ENCODE measurements around the gene HSPB3. TPM values are rescaled to one million over a fixed set of nuclear protein-coding genes. Genes with fewer than 3 reads are reported as not detected.

HSPB3 gene
- total and polyA plus RNA-seq, 2 of the 4 experiments (the other 2 are of a cell fraction): 0.31 to 0.54 TPM

GRCh38 chr5:54460181-54460919, 4.9 kb downstream of the HSPB3 start:
- no peaks in the 10 kb centered on the region for H4K20me1 ChIP-seq (ENCODE audit: insufficient read depth, low read length)
- no peaks in the 10 kb centered on the region for H3K79me1 ChIP-seq (ENCODE audit: low read depth in 1 of 2, low read length in 2 of 2)
- in situ Hi-C loops (cut with MboI; ENCODE audit: low sequenced_read_pairs): no loop called here
- peaks cover 20% of the 10 kb centered on the region for H3K4me1 ChIP-seq (ENCODE audit: control insufficient read depth, insufficient read depth, low read length)
- peak overlapping the region; percentile 66; the same call in 1 of the 3 replicates for H2BK15ac ChIP-seq (ENCODE audit: low read depth, low read length)
- peak overlapping the region; percentile 71; the same call in 1 of the 2 replicates for H3K23ac ChIP-seq (ENCODE audit: low read depth, low read length)
- intact Hi-C loops (cut with micrococcal nuclease): no loop called here
- no peak overlapping the region for H3K9ac ChIP-seq (ENCODE audit: low read depth, low read length)
- peak overlapping the region; percentile 69 for H3K14ac ChIP-seq (replicated peaks; ENCODE audit: low read depth, low read length)
- H3K4me3 ChIP-seq (ENCODE audit: insufficient read depth, low read depth, low read length): no peak overlapping the region
- H3K27me3 ChIP-seq (ENCODE audit: control insufficient read depth, insufficient read depth, low read length): no peaks in the 10 kb centered on the region
- TF ChIP-seq RCOR1 (IDR thresholded peaks at IDR 0.05; ENCODE audit: insufficient replicate concordance, low read length): no peak
- TF ChIP-seq NFE2L2 (IDR thresholded peaks at IDR 0.05; ENCODE audit: low read depth, low read length): peak; percentile 93
- peak; percentile 22; the same call in 1 of the 2 replicates for TF ChIP-seq MAFK (IDR thresholded peaks at IDR 0.05; ENCODE audit: low read depth, low read length)
- TF ChIP-seq FOS (IDR thresholded peaks at IDR 0.05; ENCODE audit: low read depth, low read length): peak; percentile 42; the same call in 1 of the 2 replicates
- no peak for TF ChIP-seq MXI1 (IDR thresholded peaks at IDR 0.05; ENCODE audit: borderline replicate concordance, low read depth, low read length)
- TF ChIP-seq RFX5 (IDR thresholded peaks at IDR 0.05; ENCODE audit: low read depth, low read length): no peak
- no peak for TF ChIP-seq RAD21 (IDR thresholded peaks at IDR 0.05; ENCODE audit: low read length)
- H3K18ac ChIP-seq (ENCODE audit: low read depth, low read length): peak overlapping the region; percentile 49
- H3K9me3 ChIP-seq (ENCODE audit: control insufficient read depth, insufficient read depth, low read length): no peaks in the 10 kb centered on the region
- H2BK120ac ChIP-seq (ENCODE audit: low read depth, low read length): peak overlapping the region; percentile 82
- no peak overlapping the region for H3K27ac ChIP-seq (ENCODE audit: insufficient read depth, low read length)
- H2BK5ac ChIP-seq (ENCODE audit: low read depth, low read length, poor library complexity, severe bottlenecking): peak overlapping the region; percentile 74
- WGBS, 2 experiments (ENCODE audit: extremely low coverage in 2 of 2, insufficient read length in 1 of 2): no CpG with 5 or more reads among the region's 3 CpGs
- H2AFZ ChIP-seq (replicated peaks; ENCODE audit: low read length, poor library complexity): peak overlapping the region; percentile 49
- peak overlapping the region; percentile 64 for H4K91ac ChIP-seq (ENCODE audit: insufficient read depth, low read depth, low read length)
- DNase-seq (peak; percentile 71), ATAC-seq (ENCODE audit: low read depth) (peak; percentile 35; the same call in 1 of the 2 replicates)
- peak overlapping the region; percentile 79 for H2BK20ac ChIP-seq (ENCODE audit: low read depth, low read length)
- H3K56ac ChIP-seq (ENCODE audit: extremely low read depth, insufficient read depth, low read length): peak overlapping the region; percentile 7; the same call in 1 of the 2 replicates
- dilution Hi-C loops (cut with HindIII; ENCODE audit: low sequenced_read_pairs, unreplicated experiment): no loop called here
- BruUV-seq (replicated peaks): no TSS peak
- H3K36me3 ChIP-seq (ENCODE audit: control insufficient read depth, insufficient read depth, low read length): no peaks in the 10 kb centered on the region
- H3K9me1 ChIP-seq (ENCODE audit: insufficient read depth, low read length): peaks cover 12% of the 10 kb centered on the region; the same call in 1 of the 2 replicates
- peak overlapping the region; percentile 97 for H2AK5ac ChIP-seq (ENCODE audit: low read depth, low read length)
- peak overlapping the region; percentile 71 for H2AK9ac ChIP-seq (replicated peaks; ENCODE audit: low read depth, low read length, poor library complexity)
- ChIA-PET POLR2A (ENCODE audit: unreplicated experiment) (no interaction called here), CTCF (no interaction called here)
- no peak overlapping the region for H3K4me2 ChIP-seq (ENCODE audit: low read depth, low read length)
- H4K5ac ChIP-seq (ENCODE audit: low read depth, low read length): no peak overlapping the region; the same call in 1 of the 2 replicates
- H4K8ac ChIP-seq (ENCODE audit: low read depth in 2 of 2, low read length in 2 of 2): peak overlapping the region in 1 of 2 experiments; percentile 63; a peak in 3 of 4 replicates
- H3K4ac ChIP-seq (ENCODE audit: low read depth, low read length): peak overlapping the region; percentile 83
